Astrocyte (in vitro differentiated cells and primary cell): ENCODE data around the gene BICRA.
"Not testable (repeated sequence)": the region's sequence is repeated elsewhere in the genome, so short reads cannot be mapped to it uniquely, and the experiment has no call there.

ENCODE experiments used
- EZH2 ChIP-seq: IDR thresholded peaks from 2 replicates; pipeline ENCODE4 v1.6.1; 2012; ENCODE audit warnings: mild to moderate bottlenecking, low read length, inconsistent platforms; ENCODE audit not compliant: insufficient read depth
- TF ChIP-seq, protein P1 (sequence below): IDR thresholded peaks from 2 replicates; pipeline ENCODE4 v1.5.1; 2011; ENCODE audit warnings: low read depth, mild to moderate bottlenecking, inconsistent platforms, low read length, moderate library complexity; ENCODE audit not compliant: insufficient read depth

DNA sequence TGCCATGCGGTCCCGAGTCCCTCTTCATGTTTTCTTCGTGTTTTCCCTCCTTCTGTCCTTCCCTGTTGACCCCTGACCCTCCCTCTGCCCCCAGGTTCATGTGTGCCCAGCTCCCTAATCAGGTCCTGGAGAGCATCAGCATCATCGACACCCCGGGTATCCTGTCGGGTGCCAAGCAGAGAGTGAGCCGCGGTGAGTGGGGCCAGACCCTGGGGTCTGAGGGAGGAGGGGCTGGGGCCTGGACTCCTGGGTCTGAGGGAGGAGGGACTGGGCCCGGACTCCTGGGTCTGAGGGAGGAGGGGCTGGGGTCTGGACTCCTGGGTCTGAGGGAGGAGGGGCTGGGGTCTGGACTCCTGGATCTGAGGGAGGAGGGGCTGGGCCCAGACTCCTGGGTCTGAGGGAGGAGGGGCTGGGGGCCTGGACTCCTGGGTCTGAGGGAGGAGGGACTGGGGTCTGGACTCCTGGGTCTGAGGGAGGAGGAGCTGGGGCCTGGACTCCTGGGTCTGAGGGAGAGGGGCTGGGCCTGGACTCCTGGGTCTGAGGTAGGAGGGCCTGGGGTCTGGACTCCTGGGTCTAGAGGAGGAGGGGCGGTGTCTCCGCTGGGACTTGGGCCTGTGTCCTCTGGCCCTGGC lies 109.6 kb downstream of the BICRA start:
- TF ChIP-seq, protein P1, sequence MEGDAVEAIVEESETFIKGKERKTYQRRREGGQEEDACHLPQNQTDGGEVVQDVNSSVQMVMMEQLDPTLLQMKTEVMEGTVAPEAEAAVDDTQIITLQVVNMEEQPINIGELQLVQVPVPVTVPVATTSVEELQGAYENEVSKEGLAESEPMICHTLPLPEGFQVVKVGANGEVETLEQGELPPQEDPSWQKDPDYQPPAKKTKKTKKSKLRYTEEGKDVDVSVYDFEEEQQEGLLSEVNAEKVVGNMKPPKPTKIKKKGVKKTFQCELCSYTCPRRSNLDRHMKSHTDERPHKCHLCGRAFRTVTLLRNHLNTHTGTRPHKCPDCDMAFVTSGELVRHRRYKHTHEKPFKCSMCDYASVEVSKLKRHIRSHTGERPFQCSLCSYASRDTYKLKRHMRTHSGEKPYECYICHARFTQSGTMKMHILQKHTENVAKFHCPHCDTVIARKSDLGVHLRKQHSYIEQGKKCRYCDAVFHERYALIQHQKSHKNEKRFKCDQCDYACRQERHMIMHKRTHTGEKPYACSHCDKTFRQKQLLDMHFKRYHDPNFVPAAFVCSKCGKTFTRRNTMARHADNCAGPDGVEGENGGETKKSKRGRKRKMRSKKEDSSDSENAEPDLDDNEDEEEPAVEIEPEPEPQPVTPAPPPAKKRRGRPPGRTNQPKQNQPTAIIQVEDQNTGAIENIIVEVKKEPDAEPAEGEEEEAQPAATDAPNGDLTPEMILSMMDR: not testable (repeated sequence)
- not testable (repeated sequence) for TF ChIP-seq EZH2
